H9 (cell line): Measurements from ENCODE around the gene RPS15A. TPM values are rescaled to one million over a fixed set of nuclear protein-coding genes. Genes with fewer than 3 reads are reported as not detected.

Source experiments
- DNase-seq: peaks from one replicate; pipeline ENCODE4 v3.0.0-alpha.2; 2017
- H2AFZ ChIP-seq: one replicate; pipeline ENCODE4 v1.6.1; 2013; ENCODE audit warnings: mild to moderate bottlenecking, low read length, control low read depth, moderate library complexity
- H2AK5ac ChIP-seq: 2 replicates; pipeline ENCODE4 v1.6.1; 2013; ENCODE audit warnings: low read length, control low read depth, mixed read lengths; ENCODE audit not compliant: insufficient read length
- H2BK120ac ChIP-seq: one replicate; pipeline ENCODE4 v1.6.1; 2013; ENCODE audit warnings: low read depth, mild to moderate bottlenecking, low read length, control low read depth, inconsistent platforms; ENCODE audit not compliant: poor library complexity, severe bottlenecking
- H2BK12ac ChIP-seq: 2 replicates; pipeline ENCODE4 v1.6.1; 2013; ENCODE audit warnings: low read length, control low read depth, mixed read lengths, low read depth; ENCODE audit not compliant: insufficient read length
- H2BK15ac ChIP-seq: 2 replicates; pipeline ENCODE4 v1.6.1; 2013; ENCODE audit warnings: low read depth, low read length, control low read depth
- H2BK20ac ChIP-seq: one replicate; pipeline ENCODE4 v1.6.1; 2013; ENCODE audit warnings: low read depth, mild to moderate bottlenecking, low read length, control low read depth, inconsistent platforms; ENCODE audit not compliant: poor library complexity, severe bottlenecking
- H2BK5ac ChIP-seq: 2 replicates; pipeline ENCODE4 v1.6.1; 2013; ENCODE audit warnings: low read length, control low read depth, mixed read lengths; ENCODE audit not compliant: insufficient read length
- H3K14ac ChIP-seq: 2 replicates; pipeline ENCODE4 v1.6.1; 2013; ENCODE audit warnings: low read length, control low read depth; ENCODE audit not compliant: insufficient read depth
- H3K18ac ChIP-seq: 2 replicates; pipeline ENCODE4 v1.6.1; 2013; ENCODE audit warnings: low read depth, mild to moderate bottlenecking, mixed read lengths, low read length, control low read depth; ENCODE audit not compliant: insufficient read length
- H3K23ac ChIP-seq: 2 replicates; pipeline ENCODE4 v1.6.1; 2013; ENCODE audit warnings: low read length, control low read depth, mixed read lengths, low read depth; ENCODE audit not compliant: insufficient read length
- H3K23me2 ChIP-seq: 2 replicates; pipeline ENCODE4 v1.6.1; 2013; ENCODE audit warnings: low read depth, mild to moderate bottlenecking, mixed read lengths, low read length, control low read depth; ENCODE audit not compliant: insufficient read length, poor library complexity, severe bottlenecking
- H3K27ac ChIP-seq: 2 replicates; pipeline ENCODE4 v1.5.1; 2013; ENCODE audit warnings: low read length, control low read depth, mixed read lengths, low read depth; ENCODE audit not compliant: insufficient read length
- H3K27me3 ChIP-seq: 2 replicates; pipeline ENCODE4 v1.6.1; 2013; ENCODE audit warnings: low read length, control low read depth, inconsistent platforms; ENCODE audit not compliant: insufficient read depth
- H3K4ac ChIP-seq: 2 replicates; pipeline ENCODE4 v1.6.1; 2013; ENCODE audit warnings: low read depth, mild to moderate bottlenecking, control low read depth, inconsistent platforms, low read length, moderate library complexity
- H3K4me1 ChIP-seq: 2 replicates; pipeline ENCODE4 v1.6.1; 2013; ENCODE audit warnings: low read length, control low read depth, inconsistent platforms; ENCODE audit not compliant: insufficient read depth
- H3K4me2 ChIP-seq: 2 replicates; pipeline ENCODE4 v1.6.1; 2013; ENCODE audit warnings: low read length, control low read depth, mixed read lengths; ENCODE audit not compliant: insufficient read length, insufficient read depth
- H3K56ac ChIP-seq: 2 replicates; pipeline ENCODE4 v1.6.1; 2013; ENCODE audit warnings: low read depth, mild to moderate bottlenecking, mixed read lengths, low read length, control low read depth; ENCODE audit not compliant: insufficient read length
- H3K79me1 ChIP-seq: 2 replicates; pipeline ENCODE4 v1.6.1; 2013; ENCODE audit warnings: low read depth, mild to moderate bottlenecking, moderate library complexity, low read length, control low read depth, inconsistent platforms; ENCODE audit not compliant: insufficient read depth, poor library complexity, severe bottlenecking
- H3K79me2 ChIP-seq: 2 replicates; pipeline ENCODE4 v1.6.1; 2013; ENCODE audit warnings: low read length, control low read depth, inconsistent platforms; ENCODE audit not compliant: insufficient read depth
- H3K9ac ChIP-seq: 2 replicates; pipeline ENCODE4 v1.6.1; 2013; ENCODE audit warnings: low read length, control low read depth, mixed read lengths; ENCODE audit not compliant: insufficient read length; ENCODE audit errors: extremely low read depth
- H3K9me3 ChIP-seq: one replicate; pipeline ENCODE4 v1.6.1; 2013; ENCODE audit warnings: low read depth, low read length, inconsistent platforms; ENCODE audit not compliant: control insufficient read depth
- H3T11ph ChIP-seq: one replicate; pipeline ENCODE4 v1.6.1; 2013; ENCODE audit warnings: mild to moderate bottlenecking, low read length, control low read depth, inconsistent platforms
- H4K20me1 ChIP-seq: one replicate; pipeline ENCODE4 v1.6.1; 2013; ENCODE audit not compliant: control insufficient read depth, insufficient read length, insufficient read depth
- H4K5ac ChIP-seq: 2 replicates; pipeline ENCODE4 v1.6.1; 2013; ENCODE audit warnings: low read depth, mild to moderate bottlenecking, mixed read lengths, low read length, control low read depth; ENCODE audit not compliant: insufficient read length
- H4K8ac ChIP-seq: replicated peaks from 2 replicates; pipeline ENCODE4 v1.6.1; 2013; ENCODE audit warnings: low read length, control low read depth, mixed read lengths, low read depth; ENCODE audit not compliant: insufficient read length
- H4K91ac ChIP-seq: 2 replicates; pipeline ENCODE4 v1.6.1; 2013; ENCODE audit warnings: low read depth, mild to moderate bottlenecking, moderate library complexity, mixed read lengths, low read length, control low read depth; ENCODE audit not compliant: insufficient read length
- H3K27ac Mint-ChIP-seq, 3 experiments: 2 replicates in 2 of 3; 3 replicates in 1 of 3; pipeline ENCODE4 v1.8.0; 2020 to 2021; ENCODE audit warnings: mixed read lengths in 3 of 3, mild to moderate bottlenecking in 1 of 3, moderate library complexity in 1 of 3
- H3K27me3 Mint-ChIP-seq: 2 replicates; pipeline ENCODE4 v1.8.0; 2021; ENCODE audit warnings: low read depth, mild to moderate bottlenecking, moderate library complexity, mixed read lengths
- H3K36me3 Mint-ChIP-seq, 3 experiments: 2 replicates in 2 of 3; 3 replicates in 1 of 3; pipeline ENCODE4 v1.8.0; 2020 to 2021; ENCODE audit warnings: low read depth in 3 of 3, mixed read lengths in 3 of 3; ENCODE audit not compliant: insufficient read depth in 1 of 3
- H3K4me1 Mint-ChIP-seq, 2 experiments: 2 replicates each; pipeline ENCODE4 v1.8.0; 2020; ENCODE audit warnings: mixed read lengths in 2 of 2
- H3K4me3 Mint-ChIP-seq, 2 experiments: 2 replicates in 1 of 2; 3 replicates in 1 of 2; pipeline ENCODE4 v1.8.0; 2020 to 2021; ENCODE audit warnings: mild to moderate bottlenecking in 2 of 2, mixed read lengths in 2 of 2, moderate library complexity in 1 of 2
- H3K9me3 Mint-ChIP-seq, 2 experiments: 2 replicates in 1 of 2; 3 replicates in 1 of 2; pipeline ENCODE4 v1.8.0; 2020; ENCODE audit warnings: mild to moderate bottlenecking in 2 of 2, mixed read lengths in 2 of 2, moderate library complexity in 1 of 2
- CTCF ChIP-seq: fragments of 200-600 bp; sonication (generic); conservative IDR thresholded peaks from 3 replicates; pipeline ENCODE4 v1.8.0; 2021; ENCODE audit warnings: antibody characterized with exemption, mild to moderate bottlenecking
- WGBS: extraction: QIAGEN DNeasy Blood & Tissue Kit; methylation state at CpG from one replicate; pipeline ENCODE4 v1.1.7; 2013; ENCODE audit warnings: missing lambda C conversion rate, low lambda C conversion rate, mixed read lengths; ENCODE audit not compliant: insufficient read length; ENCODE audit errors: extremely low coverage; 5-methylcytosine and 5-hydroxymethylcytosine counted together
- total RNA-seq: library from RNA; stranded (reverse); gene quantifications from 2 replicates; pipeline ENCODE4 v1.2.1, GENCODE V29; 2021

Gene RPS15A
- total RNA-seq, 1 experiment from 2014 or later, result 1,990 TPM

GRCh38 chr16:18827890-18828289 is 37.8 kb upstream of the RPS15A start:
- no peaks in the 10 kb centered on the region for H3K27me3 Mint-ChIP-seq
- Histone ChIP-seq H2BK20ac (no peak overlapping the region), H3K4ac (no peak overlapping the region), H4K20me1 (no peaks in the 10 kb centered on the region), H2BK120ac (no peak overlapping the region), H2AFZ (no peak overlapping the region), H2BK5ac (no peak overlapping the region), H3K23me2 (no peaks in the 10 kb centered on the region), H3K9ac (no peak overlapping the region), H3K27ac (no peak overlapping the region), H2BK15ac (no peak overlapping the region), H3K56ac (no peak overlapping the region), H3K79me1 (no peaks in the 10 kb centered on the region), H3K27me3 (no peaks in the 10 kb centered on the region), H2AK5ac (no peak overlapping the region), H3K18ac (no peak overlapping the region), H3T11ph (no peak overlapping the region), H4K8ac (no peak overlapping the region), H3K4me2 (no peak overlapping the region), H3K9me3 (no peaks in the 10 kb centered on the region), H3K23ac (no peak overlapping the region), H3K4me1 (no peaks in the 10 kb centered on the region), H3K79me2 (no peaks in the 10 kb centered on the region), H2BK12ac (no peak overlapping the region), H3K14ac (no peak overlapping the region), H4K91ac (no peak overlapping the region), H4K5ac (no peak overlapping the region)
- no peak overlapping the region for H3K4me3 Mint-ChIP-seq
- H3K36me3 Mint-ChIP-seq, result peaks cover 25 to 51% (median 44%) of the 10 kb centered on the region in 3 experiments; a peak in 6 of 7 replicates
- peaks cover 6 to 8% of the 10 kb centered on the region in 2 experiments for H3K4me1 Mint-ChIP-seq
- no peak for DNase-seq
- no peaks in the 10 kb centered on the region for H3K9me3 Mint-ChIP-seq
- no peak for TF ChIP-seq CTCF
- no CpG with 5 or more reads among the region's 4 CpGs for WGBS
- H3K27ac Mint-ChIP-seq, result peak overlapping the region in 2 of 3 experiments; percentile 2 to 77; a peak in 2 of 7 replicates
